GM18909 (cell line): ENCODE measurements around the gene TAS2R13.

Experiments
- ATAC-seq: cut with Tn5 transposase; IDR thresholded peaks from one replicate; pipeline ENCODE4 v1.9.1; 2021; ENCODE audit warnings: mild to moderate bottlenecking; ENCODE audit not compliant: unreplicated experiment, poor library complexity

TAS2R13 gene

GRCh38 chr12:10909462-10909861, at the start of gene TAS2R13:
TAS2R13 (minus strand) TSS chr12:10909562; CDS start chr12:10909298, 264 bp downstream.
- no peak for ATAC-seq

GRCh38 chr12:10957741-10958140, 48.4 kb upstream of the TAS2R13 start:
- no peak for ATAC-seq

GRCh38 chr12:10956085-10956484, 46.7 kb upstream of the TAS2R13 start:
- no peak for ATAC-seq

- no peak for ATAC-seq
Observed at GRCh38 chr12:10952645-10953044, 43.3 kb upstream of the TAS2R13 start.

GRCh38 chr12:10943167-10943566, 33.8 kb upstream of the TAS2R13 start:
- ATAC-seq = no peak

GRCh38 chr12:10941916-10942607, 32.7 kb upstream of the TAS2R13 start:
- ATAC-seq = no peak

- ATAC-seq = no peak
Observed at GRCh38 chr12:10941369-10941768, 32.0 kb upstream of the TAS2R13 start.

GRCh38 chr12:10940389-10940788, 31.0 kb upstream of the TAS2R13 start:
- ATAC-seq = no peak

- ATAC-seq = no peak
Observed at GRCh38 chr12:10939163-10939562, 29.8 kb upstream of the TAS2R13 start, which contains the start of gene TAS2R14. TAS2R14 (minus strand) TSS chr12:10939263; CDS start chr12:10939207, 56 bp downstream.

GRCh38 chr12:10936506-10936905, 27.1 kb upstream of the TAS2R13 start:
- ATAC-seq = no peak

- ATAC-seq = no peak
Observed at GRCh38 chr12:10928746-10929286, 19.5 kb upstream of the TAS2R13 start, which contains the start of gene PRH2. PRH2 (plus strand) TSS chr12:10929236; CDS start chr12:10929274, 38 bp downstream.

GRCh38 chr12:10926269-10926668, 16.9 kb upstream of the TAS2R13 start:
- no peak for ATAC-seq

- ATAC-seq = no peak
Observed at GRCh38 chr12:10919809-10920208, 10.4 kb upstream of the TAS2R13 start.

- ATAC-seq = no peak
Observed at GRCh38 chr12:10910380-10910779, 1.0 kb upstream of the TAS2R13 start.

- ATAC-seq = no peak
Observed at GRCh38 chr12:10904686-10905085, 4.7 kb downstream of the TAS2R13 start.

- no peak for ATAC-seq
Observed at GRCh38 chr12:10901427-10901826, 7.9 kb downstream of the TAS2R13 start.

GRCh38 chr12:10900972-10901371, 8.4 kb downstream of the TAS2R13 start:
- ATAC-seq = no peak

GRCh38 chr12:10900530-10900929, 8.8 kb downstream of the TAS2R13 start:
- ATAC-seq = no peak

- ATAC-seq = no peak
Observed at GRCh38 chr12:10896854-10897253, 12.5 kb downstream of the TAS2R13 start.

- no peak for ATAC-seq
Observed at GRCh38 chr12:10891937-10892336, 17.4 kb downstream of the TAS2R13 start.

GRCh38 chr12:10889226-10889625, 20.1 kb downstream of the TAS2R13 start:
- ATAC-seq = no peak
